ENCODE data around the gene SH3BP4.
A peak's percentile ranks its signal among the peaks of the same experiment; 100 is the strongest.

The SH3BP4 gene, protein sequence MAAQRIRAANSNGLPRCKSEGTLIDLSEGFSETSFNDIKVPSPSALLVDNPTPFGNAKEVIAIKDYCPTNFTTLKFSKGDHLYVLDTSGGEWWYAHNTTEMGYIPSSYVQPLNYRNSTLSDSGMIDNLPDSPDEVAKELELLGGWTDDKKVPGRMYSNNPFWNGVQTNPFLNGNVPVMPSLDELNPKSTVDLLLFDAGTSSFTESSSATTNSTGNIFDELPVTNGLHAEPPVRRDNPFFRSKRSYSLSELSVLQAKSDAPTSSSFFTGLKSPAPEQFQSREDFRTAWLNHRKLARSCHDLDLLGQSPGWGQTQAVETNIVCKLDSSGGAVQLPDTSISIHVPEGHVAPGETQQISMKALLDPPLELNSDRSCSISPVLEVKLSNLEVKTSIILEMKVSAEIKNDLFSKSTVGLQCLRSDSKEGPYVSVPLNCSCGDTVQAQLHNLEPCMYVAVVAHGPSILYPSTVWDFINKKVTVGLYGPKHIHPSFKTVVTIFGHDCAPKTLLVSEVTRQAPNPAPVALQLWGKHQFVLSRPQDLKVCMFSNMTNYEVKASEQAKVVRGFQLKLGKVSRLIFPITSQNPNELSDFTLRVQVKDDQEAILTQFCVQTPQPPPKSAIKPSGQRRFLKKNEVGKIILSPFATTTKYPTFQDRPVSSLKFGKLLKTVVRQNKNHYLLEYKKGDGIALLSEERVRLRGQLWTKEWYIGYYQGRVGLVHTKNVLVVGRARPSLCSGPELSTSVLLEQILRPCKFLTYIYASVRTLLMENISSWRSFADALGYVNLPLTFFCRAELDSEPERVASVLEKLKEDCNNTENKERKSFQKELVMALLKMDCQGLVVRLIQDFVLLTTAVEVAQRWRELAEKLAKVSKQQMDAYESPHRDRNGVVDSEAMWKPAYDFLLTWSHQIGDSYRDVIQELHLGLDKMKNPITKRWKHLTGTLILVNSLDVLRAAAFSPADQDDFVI

DNA sequence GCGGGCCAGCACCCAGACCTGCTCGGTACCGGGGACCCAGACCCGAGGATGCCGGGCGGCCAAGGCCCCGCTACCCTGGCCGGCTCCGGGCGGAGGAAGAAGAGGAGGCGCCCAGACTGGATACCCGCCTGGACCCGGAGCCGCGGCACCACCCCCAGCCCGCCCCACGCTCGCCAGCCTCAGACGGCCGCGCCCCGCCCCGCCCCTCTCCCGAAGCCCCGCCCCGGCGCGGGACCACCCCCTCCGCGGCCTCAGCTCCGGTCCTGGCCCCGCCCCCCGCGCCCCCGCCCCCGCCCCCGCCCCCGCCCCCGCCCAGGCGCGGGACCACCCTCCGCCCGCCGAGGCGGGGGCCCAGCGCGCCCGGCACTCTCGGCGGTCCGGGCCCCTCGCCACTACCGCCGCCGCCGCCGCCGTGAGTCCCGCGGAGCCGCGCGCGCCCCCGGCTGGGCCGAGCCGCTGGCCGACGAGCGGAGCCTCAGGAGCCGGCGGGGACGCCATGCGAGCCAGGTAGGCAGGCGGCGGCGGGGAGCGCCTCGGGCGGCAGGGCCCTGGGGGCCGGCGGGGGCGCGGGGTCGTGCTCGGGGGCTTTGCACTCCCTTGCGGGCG lies at the start of gene SH3BP4:
TSS of gene SH3BP4 (plus strand) at position 354 of the 606 bp plus-strand sequence. CDS start 82,986 bp downstream, outside the sequence.
- peak; percentile 32 to 72 for DNase-seq

GRCh38 chr2:234904785-234905184 lies 47.0 kb upstream of the SH3BP4 start:
- no peak for DNase-seq

GRCh38 chr2:234905547-234906265 lies 46.1 kb upstream of the SH3BP4 start:
- no peak for DNase-seq

DNA sequence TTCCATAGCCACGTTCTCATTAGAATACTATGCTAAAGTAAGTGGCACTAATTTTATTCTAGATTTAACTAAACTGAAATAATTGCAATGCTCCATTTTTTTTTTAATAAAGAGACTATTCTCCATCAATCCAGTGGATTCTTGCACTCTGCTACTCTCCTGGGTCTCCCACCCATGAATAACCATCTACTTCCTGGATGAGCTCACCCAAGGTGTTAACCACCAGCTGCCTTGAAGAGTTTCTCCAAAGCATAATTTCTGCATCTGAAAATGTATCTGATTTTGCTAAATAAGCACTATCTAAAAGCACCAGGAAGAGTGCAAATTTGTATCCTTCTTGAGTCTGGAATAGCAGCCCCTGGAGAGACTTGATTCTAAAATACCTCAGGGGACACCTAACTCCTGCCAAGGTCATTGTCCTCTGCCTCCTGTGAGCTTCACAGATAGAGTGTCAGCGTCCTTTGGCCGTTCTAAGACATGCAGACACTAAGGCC lies 41.6 kb upstream of the SH3BP4 start:
- no peak for DNase-seq

DNA sequence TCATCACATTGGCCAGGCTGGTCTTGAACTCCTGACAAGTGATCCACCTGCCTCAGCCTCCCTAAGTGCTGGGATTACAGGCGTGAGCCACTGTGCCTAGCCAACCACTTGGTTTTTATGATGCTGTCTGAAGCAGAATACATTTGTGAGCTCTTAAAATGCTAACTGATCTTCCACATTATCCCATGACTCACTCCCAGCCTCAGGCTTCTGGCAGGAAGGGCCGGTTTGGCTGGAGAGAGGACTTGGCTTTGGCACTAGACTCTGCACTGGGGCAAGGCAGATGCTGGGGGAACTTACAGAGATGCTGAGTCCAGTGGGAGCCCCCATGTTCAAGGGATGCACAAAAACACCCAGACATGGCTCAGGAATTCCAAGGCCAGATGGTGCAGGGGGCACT lies 40.5 kb upstream of the SH3BP4 start:
- DNase-seq: no peak

- DNase-seq: no peak
Observed at GRCh38 chr2:234912437-234912836, 39.4 kb upstream of the SH3BP4 start.

GRCh38 chr2:234913208-234913626 lies 38.6 kb upstream of the SH3BP4 start:
- DNase-seq: no peak

DNA sequence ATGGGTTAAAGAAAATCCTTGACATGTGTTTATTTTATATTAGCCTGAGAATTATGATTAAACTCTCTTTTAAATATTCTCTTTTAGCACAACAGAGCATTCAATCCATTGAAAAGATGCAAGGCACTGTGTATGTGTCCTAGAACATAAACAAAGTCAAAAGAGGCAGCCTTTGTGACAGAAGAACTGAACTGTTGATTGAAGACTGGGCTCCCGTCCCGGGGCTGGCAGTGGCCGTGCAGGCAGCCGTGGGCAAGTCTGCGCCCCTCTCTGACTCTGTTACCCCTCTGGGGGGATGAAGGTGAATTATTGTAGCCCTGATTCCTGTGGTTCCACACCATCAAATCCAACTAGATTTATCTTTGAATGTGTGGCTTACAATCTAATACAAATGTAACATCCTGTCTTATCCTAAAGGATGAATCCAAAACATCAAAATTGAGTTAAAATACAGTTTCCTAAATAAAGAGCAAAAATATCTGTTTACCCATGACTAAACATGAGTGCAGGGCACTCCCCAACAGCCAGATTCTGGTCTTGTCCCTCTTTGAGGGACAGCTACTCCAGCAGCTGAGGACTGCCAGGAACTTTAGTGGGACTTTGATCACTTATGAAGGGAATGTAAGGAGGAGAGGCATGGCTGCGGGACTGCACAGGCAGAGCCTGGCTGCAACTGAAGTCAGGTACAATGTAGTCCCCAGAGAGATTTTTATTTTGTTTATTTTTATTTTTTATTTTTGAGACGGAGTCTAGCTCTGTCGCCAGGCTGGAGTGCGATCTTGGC lies 37.3 kb upstream of the SH3BP4 start:
- no peak for DNase-seq

DNA sequence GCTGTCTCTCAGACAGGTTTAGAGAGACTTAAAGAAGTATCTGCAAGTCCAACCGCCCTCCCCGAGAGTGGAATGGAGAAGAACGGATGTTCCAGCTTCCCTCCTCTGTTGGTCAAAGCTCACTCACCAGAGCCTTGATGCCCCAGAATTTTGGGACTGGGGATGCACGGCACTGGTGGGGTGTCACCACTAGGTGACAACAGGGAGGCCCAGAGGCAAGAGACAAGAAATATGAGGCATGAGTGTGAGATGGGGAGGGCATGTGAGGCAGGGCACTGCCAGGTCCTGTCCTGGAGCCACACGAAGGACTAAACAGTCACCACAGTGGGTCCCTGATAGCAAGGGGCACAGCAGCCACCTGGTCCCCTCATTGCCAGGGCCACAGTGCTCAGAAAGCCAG lies 35.1 kb upstream of the SH3BP4 start:
- DNase-seq: no peak

DNA sequence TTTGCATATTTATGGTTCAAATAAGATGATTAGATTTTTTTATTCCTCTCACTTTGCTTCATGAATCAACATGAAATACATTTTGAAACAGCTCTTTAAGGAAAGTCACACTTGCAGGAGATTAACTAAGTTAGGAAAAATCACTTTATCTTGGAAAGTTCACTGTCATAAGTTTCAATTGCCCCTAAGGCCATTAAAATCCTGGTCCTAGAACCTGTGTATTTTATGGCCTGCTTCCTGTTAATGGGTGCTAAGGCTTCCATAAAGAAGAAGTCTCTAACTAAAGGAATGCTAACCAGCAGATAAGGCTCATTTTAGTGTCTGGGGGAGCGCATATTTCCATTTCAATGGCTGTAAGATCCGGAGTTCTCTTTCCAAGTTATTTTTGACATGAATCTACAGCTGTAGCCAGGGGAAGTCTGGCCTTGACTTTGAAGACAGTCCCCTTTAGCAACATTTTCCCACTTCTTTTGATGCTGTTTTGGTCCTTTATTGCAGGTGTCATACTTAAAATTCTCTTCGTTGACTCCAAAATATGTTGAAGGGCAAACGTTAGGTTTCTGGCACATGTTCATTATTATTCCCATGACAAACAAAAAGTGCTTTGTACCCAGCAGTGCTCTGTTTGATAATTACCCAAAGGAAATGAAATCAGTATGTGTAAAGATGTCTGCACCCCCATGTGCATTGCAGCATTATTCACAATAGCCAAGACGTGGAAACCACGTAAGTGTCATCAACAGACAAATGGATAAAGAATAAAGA lies 34.4 kb upstream of the SH3BP4 start:
- DNase-seq: no peak

DNA sequence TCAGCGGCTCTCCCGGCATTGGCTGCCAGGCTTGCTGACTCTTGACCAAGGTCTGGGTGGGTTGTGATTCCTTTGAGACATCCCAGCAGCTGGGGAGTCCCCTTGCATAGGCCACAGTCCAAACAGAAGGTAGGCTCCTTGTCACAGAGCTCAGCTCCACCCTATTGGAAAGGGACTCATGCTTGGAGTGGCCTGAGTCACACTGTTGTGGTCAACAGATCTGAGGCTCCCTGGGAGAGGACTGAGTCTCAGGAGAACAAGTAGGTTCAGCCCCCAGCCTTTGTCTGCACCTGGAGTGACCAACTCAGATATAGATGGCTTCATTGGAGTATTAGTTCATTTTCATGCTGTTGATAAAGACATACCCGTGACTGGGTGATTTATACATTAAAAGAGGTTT lies 32.1 kb upstream of the SH3BP4 start:
- no peak for DNase-seq

DNA sequence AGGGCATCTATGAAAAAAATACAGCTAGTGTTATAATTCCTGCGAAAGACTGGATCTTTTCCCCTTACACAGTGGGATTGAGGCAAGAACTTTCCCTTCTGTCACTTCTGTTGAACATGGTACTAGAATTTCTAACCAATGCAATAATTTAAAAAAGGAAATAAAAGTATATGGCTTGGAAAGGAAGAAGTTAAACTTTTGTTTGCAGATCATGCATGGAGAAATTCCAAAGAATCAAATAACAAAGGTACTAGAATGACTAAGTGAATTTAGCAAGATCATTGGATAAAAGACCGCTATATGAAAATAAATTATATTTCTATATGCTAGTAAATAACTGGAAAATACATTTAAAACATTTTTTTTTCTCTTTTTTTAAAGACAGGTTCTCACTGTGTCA lies 31.0 kb upstream of the SH3BP4 start:
- no peak for DNase-seq

GRCh38 chr2:234929002-234929401 lies 22.8 kb upstream of the SH3BP4 start:
- DNase-seq: no peak

DNA sequence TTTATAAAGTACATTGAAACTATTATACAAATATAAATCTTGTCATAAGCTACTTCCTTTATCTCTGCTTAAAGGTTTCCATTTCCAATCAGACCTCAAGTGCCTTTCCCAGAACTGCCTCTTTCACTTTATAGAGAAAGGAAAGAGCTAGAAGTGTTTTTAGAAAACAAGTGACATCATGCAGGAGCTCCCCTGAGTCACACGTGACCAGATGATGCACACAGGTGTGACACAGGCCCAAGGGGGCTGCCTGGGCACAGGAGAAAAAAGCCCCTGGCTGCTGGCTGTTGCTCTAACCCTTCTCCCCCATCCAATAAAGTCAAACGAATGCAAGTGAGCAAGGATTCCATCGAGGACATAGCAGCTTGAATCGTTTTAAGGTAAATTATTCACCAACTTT lies 21.4 kb upstream of the SH3BP4 start:
- no peak for DNase-seq

DNA sequence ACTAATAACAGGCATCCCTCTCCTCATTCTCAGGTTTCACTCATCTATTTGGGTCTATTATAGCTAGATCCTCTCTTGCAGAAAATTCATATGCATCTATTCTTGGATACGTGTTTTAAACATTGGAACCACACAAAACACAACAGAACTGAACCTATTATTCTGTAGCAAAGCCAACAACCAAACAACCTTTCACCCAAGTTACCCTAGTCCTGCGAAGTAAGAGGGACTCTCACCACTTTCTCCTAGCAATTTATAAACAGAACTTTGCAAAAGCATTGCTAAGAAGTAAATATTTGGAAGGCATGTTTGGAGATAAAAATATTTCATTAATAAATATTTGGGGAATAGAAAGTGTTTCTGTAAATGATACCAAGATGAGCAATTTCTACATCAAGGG lies 20.4 kb upstream of the SH3BP4 start:
- no peak for DNase-seq

DNA sequence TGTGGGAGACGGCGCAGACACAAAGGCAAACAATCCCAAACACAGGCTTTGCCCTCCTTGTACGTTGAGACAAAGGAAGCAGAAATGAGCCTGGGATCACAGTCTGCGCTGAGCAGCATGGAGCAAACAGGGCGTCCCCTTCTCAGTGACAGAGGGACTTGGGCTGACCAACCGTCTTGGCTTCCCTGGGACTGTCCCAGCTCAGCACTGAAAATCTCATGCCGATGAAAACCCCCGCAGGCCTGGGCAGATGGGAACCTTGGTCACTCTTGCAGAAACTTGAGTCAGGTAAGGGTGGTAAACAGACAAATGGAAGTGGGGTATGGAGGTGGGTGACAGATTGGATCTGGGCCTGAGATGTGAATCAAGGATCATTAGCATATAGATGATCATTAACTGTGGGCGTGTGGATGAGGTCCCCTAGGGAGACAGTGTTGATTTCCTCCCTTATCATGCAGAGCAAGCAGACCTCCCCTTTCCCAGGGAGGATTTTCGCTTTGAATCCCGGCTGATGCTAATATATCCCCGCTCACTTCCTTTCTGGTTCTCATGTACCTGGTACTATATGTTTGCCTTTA lies 19.1 kb upstream of the SH3BP4 start:
- no peak for DNase-seq

DNA sequence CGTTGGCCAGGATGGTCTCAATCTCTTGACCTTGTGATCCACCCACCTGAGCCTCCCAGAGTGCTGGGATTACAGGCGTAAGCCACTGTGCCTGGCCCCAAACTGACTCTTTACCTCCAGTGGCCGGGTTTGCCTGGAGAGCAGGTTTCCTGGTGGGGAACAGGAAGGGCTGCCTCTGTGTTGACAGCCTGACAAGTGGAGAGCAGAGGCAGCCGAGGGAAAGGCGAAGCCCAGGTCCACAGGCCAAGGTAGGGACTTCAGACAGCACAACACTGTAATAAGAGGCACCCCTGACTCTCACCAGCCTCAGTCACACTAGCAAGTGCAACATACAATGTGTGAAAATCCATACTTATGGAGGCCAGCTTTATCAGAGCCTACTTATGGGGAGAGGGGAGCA lies 16.5 kb upstream of the SH3BP4 start:
- no peak for DNase-seq

- no peak for DNase-seq
Observed at GRCh38 chr2:234939576-234939975, 12.2 kb upstream of the SH3BP4 start.

- no peak for DNase-seq
Observed at GRCh38 chr2:234939996-234940395, 11.8 kb upstream of the SH3BP4 start.

DNA sequence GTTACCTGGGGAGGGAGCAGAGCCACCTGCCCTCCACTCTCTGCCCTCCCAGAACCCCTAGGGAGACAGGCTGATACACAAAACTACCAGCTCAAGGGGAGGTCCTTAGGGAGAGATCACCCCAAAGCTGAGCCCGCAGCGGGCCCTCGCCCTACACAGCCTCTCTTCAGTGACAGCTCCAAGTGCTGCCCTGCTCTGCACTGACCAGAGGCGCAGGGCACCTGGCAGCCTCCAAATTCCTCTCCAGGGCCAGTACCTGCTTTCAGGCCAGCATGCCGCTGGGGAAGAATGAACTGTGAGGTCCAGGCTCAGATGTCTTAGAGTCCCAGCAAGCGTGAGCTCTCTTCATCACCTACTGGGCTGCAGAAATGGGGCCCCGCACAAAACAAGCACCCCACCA lies 11.3 kb upstream of the SH3BP4 start:
- no peak for DNase-seq

Data from stimulated activated CD4-positive, alpha-beta T cell treated with anti-CD3 and anti-CD28 coated beads, Interleukin-2, amount 100 ng/mL, for 24 hours (primary cell).